ENCODE measurements around the gene DHX40. TPM values are rescaled to one million over a fixed set of nuclear protein-coding genes. Genes with fewer than 3 reads are reported as not detected.

The DHX40 gene
- total and polyA plus RNA-seq, 2 experiments from 2014 or later = 12.5 to 43.8 TPM

DNA sequence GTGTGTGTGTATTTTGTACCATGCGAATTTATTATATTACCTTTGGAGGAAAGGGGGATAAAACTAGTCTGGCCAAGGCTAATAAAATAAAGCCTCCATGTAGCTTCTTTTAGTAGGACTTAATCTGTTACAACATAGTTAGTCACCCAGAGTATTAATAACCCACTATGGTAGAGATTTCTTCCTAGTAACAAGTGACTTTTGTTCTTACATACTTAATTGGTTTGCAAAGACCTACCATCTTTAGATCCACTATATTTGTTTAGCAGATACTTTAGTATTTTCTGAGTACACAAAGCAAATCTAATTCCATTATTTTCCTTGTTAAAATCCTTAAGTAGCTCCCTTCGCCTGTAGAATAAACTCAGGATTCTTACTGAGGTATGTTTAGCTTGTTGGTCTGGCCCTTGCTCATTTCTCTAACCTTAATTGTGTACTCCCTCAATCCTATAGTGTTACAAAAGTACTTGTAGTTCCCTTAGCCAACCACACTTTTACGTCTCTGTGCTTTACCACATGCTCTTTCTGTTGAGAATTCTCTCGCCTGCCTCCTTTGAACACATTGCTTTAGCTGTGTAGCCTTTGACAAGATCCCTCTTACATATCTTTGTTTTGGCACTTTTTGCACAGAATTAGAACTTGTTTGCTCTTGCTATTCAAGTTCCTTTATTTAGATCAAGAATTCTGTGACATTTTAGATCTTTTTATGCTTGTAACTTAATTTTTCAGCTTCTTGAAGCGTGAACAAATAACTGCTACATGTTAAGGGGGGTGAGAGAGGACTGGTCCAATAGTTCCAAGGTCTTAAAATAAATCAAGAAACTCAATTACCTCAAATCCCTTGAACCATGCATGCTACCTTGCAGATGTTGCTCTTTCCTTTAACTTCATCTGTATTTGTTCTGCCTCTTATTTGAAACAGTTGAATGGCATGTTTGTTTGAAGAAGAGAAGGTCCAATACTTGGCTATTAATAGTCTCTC lies 78.0 kb downstream of the DHX40 start:
- Histone ChIP-seq H3K36me3 (replicated peaks; ENCODE audit: insufficient read depth, low read depth) (peaks cover 9% of the 10 kb centered on the region), H3K27me3 (no peaks in the 10 kb centered on the region), H2AFZ (no peak overlapping the region), H3K9me3 (ENCODE audit: low read depth) (no peaks in the 10 kb centered on the region), H3K27ac (no peak overlapping the region), H3K4me1 (ENCODE audit: insufficient read depth) (peaks cover 24% of the 10 kb centered on the region), H3K4me2 (peak overlapping the region; percentile 41), H4K20me1 (ENCODE audit: insufficient read depth, poor library complexity, severe bottlenecking) (peaks cover 83% of the 10 kb centered on the region), H3K79me2 (peaks cover 100% of the 10 kb centered on the region), H3K9me2 (replicated peaks; ENCODE audit: insufficient read depth) (no peaks in the 10 kb centered on the region), H3K4me3 (no peak overlapping the region)
- TF ChIP-seq, protein P1, sequence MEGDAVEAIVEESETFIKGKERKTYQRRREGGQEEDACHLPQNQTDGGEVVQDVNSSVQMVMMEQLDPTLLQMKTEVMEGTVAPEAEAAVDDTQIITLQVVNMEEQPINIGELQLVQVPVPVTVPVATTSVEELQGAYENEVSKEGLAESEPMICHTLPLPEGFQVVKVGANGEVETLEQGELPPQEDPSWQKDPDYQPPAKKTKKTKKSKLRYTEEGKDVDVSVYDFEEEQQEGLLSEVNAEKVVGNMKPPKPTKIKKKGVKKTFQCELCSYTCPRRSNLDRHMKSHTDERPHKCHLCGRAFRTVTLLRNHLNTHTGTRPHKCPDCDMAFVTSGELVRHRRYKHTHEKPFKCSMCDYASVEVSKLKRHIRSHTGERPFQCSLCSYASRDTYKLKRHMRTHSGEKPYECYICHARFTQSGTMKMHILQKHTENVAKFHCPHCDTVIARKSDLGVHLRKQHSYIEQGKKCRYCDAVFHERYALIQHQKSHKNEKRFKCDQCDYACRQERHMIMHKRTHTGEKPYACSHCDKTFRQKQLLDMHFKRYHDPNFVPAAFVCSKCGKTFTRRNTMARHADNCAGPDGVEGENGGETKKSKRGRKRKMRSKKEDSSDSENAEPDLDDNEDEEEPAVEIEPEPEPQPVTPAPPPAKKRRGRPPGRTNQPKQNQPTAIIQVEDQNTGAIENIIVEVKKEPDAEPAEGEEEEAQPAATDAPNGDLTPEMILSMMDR (IDR thresholded peaks at IDR 0.05; ENCODE audit: poor library complexity) = no peak
- TF ChIP-seq EZH2 (IDR thresholded peaks at IDR 0.05; ENCODE audit: borderline replicate concordance) (no peak), EZH2phosphoT487 (IDR thresholded peaks at IDR 0.05; ENCODE audit: low read depth, severe bottlenecking, unreplicated experiment) (no peak)
- 86% methylated on average over 5 of the region's 5 CpGs for WGBS (ENCODE audit: low lambda C conversion rate, missing lambda C conversion rate)
- no peak for DNase-seq (ENCODE audit: low spot score)

DNA sequence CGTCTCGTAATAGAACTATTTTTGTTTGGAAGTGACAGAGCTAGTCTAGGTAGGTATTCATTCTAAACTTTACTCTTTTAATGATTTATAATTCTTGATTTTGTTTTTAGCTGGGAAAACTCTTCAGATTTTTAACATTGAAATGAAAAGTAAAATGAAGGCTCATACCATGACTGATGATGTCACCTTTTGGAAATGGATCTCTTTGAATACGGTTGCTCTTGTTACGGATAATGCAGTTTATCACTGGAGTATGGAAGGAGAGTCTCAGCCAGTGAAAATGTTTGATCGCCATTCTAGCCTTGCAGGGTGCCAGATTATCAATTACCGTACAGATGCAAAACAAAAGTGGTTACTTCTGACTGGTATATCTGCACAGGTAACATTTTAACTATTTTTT lies 81.9 kb downstream of the DHX40 start:
- Histone ChIP-seq H2AFZ (no peak overlapping the region), H3K9me3 (ENCODE audit: low read depth) (no peaks in the 10 kb centered on the region), H3K9me2 (replicated peaks; ENCODE audit: insufficient read depth) (no peaks in the 10 kb centered on the region), H3K27ac (no peak overlapping the region), H4K20me1 (ENCODE audit: insufficient read depth, poor library complexity, severe bottlenecking) (peaks cover 50% of the 10 kb centered on the region), H3K79me2 (peaks cover 99% of the 10 kb centered on the region), H3K27me3 (no peaks in the 10 kb centered on the region), H3K4me1 (ENCODE audit: insufficient read depth) (peaks cover 16% of the 10 kb centered on the region), H3K4me2 (no peak overlapping the region), H3K4me3 (no peak overlapping the region), H3K36me3 (replicated peaks; ENCODE audit: insufficient read depth, low read depth) (peaks cover 9% of the 10 kb centered on the region)
- DNase-seq (ENCODE audit: low spot score) = no peak
- 93% methylated on average over 6 of the region's 6 CpGs for WGBS (ENCODE audit: low lambda C conversion rate, missing lambda C conversion rate)
- TF ChIP-seq EZH2phosphoT487 (IDR thresholded peaks at IDR 0.05; ENCODE audit: low read depth, severe bottlenecking, unreplicated experiment) = no peak
- no peak for TF ChIP-seq EZH2 (IDR thresholded peaks at IDR 0.05; ENCODE audit: borderline replicate concordance)
- TF ChIP-seq, protein P1 (IDR thresholded peaks at IDR 0.05; ENCODE audit: poor library complexity) = no peak

DNA sequence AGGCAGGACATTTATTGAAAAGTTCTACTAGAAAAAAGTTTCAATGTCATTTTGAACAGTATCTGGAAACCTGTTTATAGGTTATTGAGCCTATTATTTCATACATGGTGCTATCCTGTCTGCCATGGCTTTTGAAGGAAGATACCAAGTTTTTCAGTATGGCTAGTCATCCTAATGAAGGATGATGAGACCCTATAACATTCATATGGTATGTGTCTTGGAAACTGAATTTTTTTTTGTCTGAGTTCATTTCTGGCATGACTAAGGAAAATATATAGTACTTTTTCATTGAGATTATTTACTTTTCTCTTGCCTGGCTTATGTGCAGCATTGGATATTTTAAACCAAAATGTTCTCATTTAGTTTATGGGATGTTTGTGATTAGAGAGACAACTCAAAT lies 84.5 kb downstream of the DHX40 start:
- no peak for DNase-seq (ENCODE audit: low spot score)
- Histone ChIP-seq H3K36me3 (replicated peaks; ENCODE audit: insufficient read depth, low read depth) (peaks cover 13% of the 10 kb centered on the region), H3K4me3 (no peak overlapping the region), H3K9me3 (ENCODE audit: low read depth) (no peaks in the 10 kb centered on the region), H3K79me2 (peaks cover 84% of the 10 kb centered on the region), H3K9me2 (replicated peaks; ENCODE audit: insufficient read depth) (no peaks in the 10 kb centered on the region), H4K20me1 (ENCODE audit: insufficient read depth, poor library complexity, severe bottlenecking) (peaks cover 30% of the 10 kb centered on the region), H3K27ac (no peak overlapping the region), H2AFZ (no peak overlapping the region), H3K4me2 (no peak overlapping the region), H3K4me1 (ENCODE audit: insufficient read depth) (no peaks in the 10 kb centered on the region), H3K27me3 (no peaks in the 10 kb centered on the region)
- TF ChIP-seq EZH2 (IDR thresholded peaks at IDR 0.05; ENCODE audit: borderline replicate concordance) = no peak
- TF ChIP-seq, protein P1 (IDR thresholded peaks at IDR 0.05; ENCODE audit: poor library complexity) = no peak
- no peak for TF ChIP-seq EZH2phosphoT487 (IDR thresholded peaks at IDR 0.05; ENCODE audit: low read depth, severe bottlenecking, unreplicated experiment)
